Lung microvascular endothelial cell (primary cell): ENCODE data around the gene FAM241A. TPM values are rescaled to one million over a fixed set of nuclear protein-coding genes. Genes with fewer than 3 reads are reported as not detected.
"Not testable (repeated sequence)": the region's sequence is repeated elsewhere in the genome, so short reads cannot be mapped to it uniquely, and the experiment has no call there.

Experiments used
- DNase-seq, 2 donors: peaks; one replicate each; pipeline versions ENCODE4 v3.0.0 to v3.0.0-alpha.2; 2010; ENCODE audit warnings: low read depth in 2 of 2
- total RNA-seq: library from RNA; depleted of rRNA; stranded (reverse); fragments of >200 nt; gene quantifications from 2 replicates; pipeline ENCODE4 v1.2.1, GENCODE V29; 2014

Gene FAM241A
- total RNA-seq: 6.8 and 8.1 TPM in 2 replicates

GRCh38 chr4:112145326-112145789 lies at the start of gene FAM241A:
Gene FAM241A (plus strand): TSS chr4:112145454. CDS start chr4:112145581, 127 bp downstream.
- peak; percentile 86 to 88 for DNase-seq

GRCh38 chr4:112098841-112099530 lies 46.3 kb upstream of the FAM241A start:
- no peak for DNase-seq

DNA sequence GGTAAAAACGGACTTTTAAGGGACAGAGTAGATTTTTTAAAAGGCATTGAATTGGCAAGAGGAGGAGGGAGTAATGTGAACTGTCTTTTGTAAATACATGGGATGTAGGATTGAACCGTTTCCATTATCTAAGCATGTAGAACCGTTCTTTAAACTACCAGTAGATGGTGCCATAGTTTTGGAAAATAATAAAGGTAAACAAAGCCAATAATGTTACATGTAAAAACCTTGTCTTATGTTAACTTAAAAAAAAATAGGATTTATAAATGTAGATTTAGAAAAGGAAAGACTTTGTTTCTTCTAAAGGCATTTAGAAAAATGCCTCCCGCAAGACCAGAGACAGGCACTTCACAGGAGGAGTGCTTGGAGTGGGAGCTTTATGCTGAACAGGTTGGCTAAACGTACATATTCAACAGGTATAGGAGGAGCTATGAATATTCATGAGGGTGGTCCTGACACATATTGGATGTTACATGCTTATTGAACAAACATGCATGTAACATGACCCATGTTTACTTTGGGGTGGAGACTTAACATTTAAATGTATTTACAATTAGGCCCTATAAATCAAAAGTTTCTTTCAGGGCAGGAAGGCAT lies 45.5 kb upstream of the FAM241A start:
- DNase-seq: peak; percentile 73 to 80

DNA sequence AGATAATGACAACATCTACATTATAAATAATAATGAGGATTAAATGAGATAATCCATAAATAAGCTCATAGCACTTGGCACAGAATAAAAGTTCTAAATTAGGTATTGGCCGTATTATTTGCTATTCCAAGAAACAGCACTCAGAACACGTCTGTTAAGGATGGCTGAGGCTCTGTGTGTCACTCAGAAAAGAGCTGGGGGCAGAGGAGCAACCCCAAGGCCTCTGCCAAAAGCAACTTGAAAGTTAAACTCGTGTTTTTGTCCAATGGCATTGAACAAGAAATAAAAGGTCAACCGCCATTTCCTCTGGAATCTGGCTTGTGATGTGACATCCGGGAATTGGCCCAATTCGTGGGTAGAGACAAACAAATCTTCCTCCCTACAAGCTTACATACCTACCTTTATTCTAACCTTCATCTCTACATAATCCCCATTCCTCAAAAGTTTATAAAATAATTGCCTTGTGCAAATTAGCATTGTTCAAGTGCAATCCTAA lies 42.3 kb upstream of the FAM241A start:
- peak; percentile 58 to 82 for DNase-seq

- DNase-seq: no peak
These were observed 39.9 kb upstream of the FAM241A start for GRCh38 chr4:112105201-112105969.

DNA sequence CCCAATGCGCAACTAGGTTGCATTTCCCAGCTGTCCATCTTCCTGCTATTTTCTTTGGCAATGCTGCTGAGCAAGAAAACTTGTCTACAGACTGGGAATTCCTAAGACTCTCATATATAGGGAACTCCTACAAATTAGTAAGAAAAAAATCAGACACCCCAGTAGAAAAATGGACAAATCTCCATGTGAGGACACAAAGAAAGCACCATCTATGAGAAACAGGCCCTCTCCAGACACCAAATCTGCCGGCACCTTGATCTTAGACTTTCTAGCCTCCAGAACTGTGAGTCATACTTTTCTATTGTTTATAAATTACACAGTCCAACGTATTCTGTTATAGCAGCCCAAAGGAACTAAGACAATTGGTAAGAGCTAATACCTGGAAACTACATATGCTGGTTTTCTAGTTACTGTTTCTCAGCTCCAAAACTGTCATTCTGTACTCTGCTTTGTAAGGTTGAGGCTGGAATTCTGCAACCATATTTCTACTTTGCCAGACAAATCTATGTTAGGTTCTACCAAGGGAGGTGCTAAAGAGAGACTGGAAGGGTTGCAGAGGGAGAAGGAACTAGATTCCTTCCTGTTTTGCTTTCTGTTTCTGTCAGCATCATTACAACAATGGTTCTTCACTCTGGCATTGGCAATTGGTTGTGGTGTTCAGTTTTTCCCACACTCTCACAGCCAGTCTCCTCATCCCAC lies 35.7 kb upstream of the FAM241A start:
- DNase-seq: peak; percentile 57 to 85

- DNase-seq: peak in 1 of 2 donors; percentile 51
These were observed 35.2 kb upstream of the FAM241A start for GRCh38 chr4:112110059-112110425.

- DNase-seq: peak in 1 of 2 donors; percentile 74
These were observed 33.9 kb upstream of the FAM241A start for GRCh38 chr4:112111306-112111705.

DNA sequence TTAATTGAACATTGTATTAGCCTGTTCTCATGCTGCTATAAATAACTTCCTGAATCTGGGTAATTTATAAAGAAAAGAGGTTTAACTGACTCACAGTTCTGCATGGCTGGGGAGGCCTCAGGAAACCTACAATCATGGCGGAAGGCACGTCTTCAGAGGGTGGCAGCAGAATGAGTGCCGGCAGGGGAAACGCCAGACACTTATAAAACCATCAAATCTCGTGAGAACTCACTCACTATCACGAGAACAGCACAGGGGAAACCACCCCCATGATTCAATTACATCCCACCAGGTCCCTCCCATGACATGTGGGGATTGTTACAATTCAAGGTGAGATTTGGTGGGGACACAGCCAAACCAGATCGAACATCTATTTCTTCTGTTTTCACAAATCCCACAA lies 33.2 kb upstream of the FAM241A start:
- DNase-seq: not testable (repeated sequence)

- DNase-seq: no peak
These were observed 32.6 kb upstream of the FAM241A start for GRCh38 chr4:112112590-112113170.

- no peak for DNase-seq
These were observed 31.4 kb upstream of the FAM241A start for GRCh38 chr4:112113864-112114263.

DNA sequence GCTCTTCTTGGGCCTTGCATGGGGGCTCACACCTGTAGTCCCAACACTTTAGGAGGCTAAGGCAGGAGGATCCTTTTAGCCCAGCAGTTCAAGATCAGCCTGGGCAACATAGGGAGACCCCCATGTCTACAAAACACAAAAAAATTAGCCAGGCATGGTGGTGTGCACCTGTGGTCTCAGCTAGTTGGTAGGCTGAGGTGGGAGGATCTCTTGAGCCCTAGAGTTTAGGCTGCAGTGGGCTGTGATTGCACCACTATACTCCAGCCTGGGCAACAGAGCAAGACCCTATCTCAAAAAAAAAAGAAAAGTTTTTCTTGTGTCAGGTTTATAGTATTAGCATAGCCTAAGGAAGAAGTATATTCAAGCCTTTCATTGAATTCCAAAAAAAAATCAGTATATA lies 30.8 kb upstream of the FAM241A start:
- DNase-seq: no peak

DNA sequence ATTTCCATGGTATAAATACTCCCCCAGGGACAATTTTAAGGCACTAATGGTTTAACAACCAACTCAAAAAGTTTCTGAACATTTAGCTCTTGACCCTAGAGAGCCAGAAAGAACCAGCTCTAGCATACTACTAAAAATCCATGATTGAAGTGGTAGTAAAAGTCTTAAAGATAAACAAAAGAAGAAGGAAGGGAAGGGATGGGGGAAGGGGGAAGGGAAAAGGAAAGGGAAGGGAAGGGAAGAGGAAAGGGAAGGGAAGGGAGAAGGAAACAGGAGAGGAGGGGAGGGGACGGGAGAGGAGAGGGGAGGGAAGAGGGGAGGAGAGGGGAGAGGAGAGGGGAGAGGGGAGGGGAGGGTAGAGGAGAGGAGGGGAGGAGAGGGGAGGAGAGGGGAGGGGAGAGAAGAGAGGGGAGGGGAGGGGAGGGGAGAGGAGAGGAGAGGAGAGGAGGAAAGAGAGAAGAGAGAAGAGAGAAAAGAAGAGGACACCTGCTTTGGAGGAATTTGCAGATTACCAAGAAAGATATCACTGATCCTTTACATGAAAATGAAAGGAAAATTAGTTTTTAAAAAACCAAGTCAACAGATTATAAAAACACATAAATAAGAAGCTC lies 26.4 kb upstream of the FAM241A start:
- no peak for DNase-seq

- DNase-seq: no peak
These were observed 25.9 kb upstream of the FAM241A start for GRCh38 chr4:112119353-112119783.

DNA sequence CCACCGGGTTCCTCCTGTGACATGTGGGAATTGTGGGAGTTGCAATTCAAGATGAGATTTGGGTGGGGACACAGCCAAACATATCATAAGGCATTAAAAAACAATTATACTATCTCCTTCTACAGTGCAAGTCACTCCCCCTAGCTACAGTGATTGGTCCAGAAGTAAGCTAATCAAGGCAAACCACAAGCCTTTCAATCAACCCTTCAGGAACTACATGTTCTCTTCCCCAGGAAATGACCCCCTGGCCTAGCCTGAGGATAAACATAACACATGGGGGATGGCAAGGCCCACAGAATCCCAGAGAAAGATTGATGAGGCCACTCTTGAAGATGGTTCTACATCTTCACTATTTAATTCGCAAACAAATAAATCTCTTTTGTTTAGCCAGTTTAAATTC lies 25.2 kb upstream of the FAM241A start:
- DNase-seq: peak in 1 of 2 donors; percentile 78

DNA sequence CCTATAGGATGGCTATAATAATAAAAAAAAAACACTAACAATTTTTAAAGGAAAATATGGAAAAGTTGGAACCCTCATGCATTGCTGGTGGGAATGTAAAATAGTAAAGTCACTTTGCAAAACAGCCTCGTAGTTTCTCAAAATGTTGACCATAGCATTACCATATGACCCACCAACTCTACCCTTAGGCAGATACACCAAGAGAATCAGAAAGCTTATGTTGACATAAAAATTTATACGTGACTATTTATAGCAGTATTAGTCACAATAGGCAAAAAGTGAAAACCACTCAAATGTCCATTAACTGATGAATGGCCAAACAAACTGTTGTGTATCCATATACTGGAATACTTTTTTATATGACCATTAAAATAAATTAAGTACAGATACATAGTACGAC lies 19.8 kb upstream of the FAM241A start:
- peak in 1 of 2 donors; percentile 2 for DNase-seq

GRCh38 chr4:112127048-112127637 lies 18.1 kb upstream of the FAM241A start:
- no peak for DNase-seq

GRCh38 chr4:112127803-112128202 lies 17.5 kb upstream of the FAM241A start:
- DNase-seq: peak in 1 of 2 donors; percentile 59

DNA sequence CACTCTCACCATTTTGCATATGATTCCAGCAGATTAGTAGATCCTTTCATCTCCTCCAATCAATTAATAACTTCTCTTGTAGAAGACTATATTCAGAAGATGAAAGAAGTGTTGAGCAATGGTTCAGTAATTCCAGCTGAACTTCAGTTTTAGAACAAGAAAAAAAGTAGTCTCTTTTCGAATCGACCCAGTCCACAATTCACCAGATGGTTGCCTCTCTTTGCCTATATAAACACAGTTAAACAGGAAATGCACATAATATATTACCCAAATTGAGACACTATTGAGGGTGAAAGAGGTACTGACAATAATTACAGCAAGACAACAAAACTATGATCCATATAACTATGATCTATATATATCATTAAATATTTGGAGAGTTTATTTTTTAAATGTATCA lies 16.8 kb upstream of the FAM241A start:
- DNase-seq: no peak

DNA sequence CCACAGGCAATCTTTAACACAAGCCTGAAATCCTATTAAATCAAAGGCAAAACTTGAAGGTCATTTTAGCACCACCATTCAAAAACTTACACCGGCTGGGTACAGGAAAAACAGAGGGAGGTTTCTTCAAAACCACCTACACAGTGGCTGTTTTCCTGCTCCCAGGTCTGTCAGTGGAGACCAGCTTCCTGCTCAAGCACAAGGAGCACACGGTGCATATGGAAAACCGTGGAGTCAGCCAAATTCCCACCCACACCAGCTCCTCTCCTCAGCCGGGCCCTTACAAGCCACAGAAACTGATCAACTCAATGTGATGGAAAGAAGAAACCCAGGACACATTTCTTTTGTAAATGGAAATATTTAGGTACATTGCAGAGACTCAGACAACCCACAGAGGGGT lies 14.3 kb upstream of the FAM241A start:
- DNase-seq: peak in 1 of 2 donors; percentile 23
